Fibroblast of skin of scalp (primary cell): Measurements from ENCODE around the gene FAM171A1.

Source experiments
- DNase-seq: peaks from one replicate; pipeline ENCODE4 v3.0.0-alpha.2; 2013

Gene FAM171A1

DNA sequence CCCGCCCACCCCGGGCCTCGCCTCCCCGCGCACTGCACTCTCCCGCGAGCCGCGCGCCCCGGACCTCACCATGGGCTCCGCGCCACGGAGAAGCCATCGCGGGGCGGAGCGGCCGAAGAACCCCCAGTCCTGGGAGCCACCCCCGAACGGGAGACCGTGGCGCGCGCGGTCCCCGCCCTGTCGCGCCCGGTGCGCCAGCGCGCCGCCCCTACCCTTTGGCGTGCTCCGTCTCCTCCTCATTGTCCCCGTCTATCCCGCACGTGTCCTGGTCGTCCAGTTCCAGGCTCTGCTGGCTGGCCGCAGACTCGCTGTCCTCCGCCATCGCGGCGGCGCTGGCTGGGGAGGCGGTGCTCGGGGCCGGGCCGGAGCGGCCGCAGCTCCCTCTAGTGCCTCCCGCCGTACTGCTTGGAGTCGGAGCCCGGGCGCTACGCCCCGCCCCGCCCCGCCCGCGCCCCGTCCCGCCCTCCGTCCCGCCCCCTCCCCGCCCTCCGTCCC lies 202.8 kb downstream of the FAM171A1 start, which contains the start of gene NMT2:
TSS of gene NMT2 (minus strand) at position 403 of the 495 bp plus-strand sequence. CDS start at position 322, 81 bp downstream.
- DNase-seq = no peak

DNA sequence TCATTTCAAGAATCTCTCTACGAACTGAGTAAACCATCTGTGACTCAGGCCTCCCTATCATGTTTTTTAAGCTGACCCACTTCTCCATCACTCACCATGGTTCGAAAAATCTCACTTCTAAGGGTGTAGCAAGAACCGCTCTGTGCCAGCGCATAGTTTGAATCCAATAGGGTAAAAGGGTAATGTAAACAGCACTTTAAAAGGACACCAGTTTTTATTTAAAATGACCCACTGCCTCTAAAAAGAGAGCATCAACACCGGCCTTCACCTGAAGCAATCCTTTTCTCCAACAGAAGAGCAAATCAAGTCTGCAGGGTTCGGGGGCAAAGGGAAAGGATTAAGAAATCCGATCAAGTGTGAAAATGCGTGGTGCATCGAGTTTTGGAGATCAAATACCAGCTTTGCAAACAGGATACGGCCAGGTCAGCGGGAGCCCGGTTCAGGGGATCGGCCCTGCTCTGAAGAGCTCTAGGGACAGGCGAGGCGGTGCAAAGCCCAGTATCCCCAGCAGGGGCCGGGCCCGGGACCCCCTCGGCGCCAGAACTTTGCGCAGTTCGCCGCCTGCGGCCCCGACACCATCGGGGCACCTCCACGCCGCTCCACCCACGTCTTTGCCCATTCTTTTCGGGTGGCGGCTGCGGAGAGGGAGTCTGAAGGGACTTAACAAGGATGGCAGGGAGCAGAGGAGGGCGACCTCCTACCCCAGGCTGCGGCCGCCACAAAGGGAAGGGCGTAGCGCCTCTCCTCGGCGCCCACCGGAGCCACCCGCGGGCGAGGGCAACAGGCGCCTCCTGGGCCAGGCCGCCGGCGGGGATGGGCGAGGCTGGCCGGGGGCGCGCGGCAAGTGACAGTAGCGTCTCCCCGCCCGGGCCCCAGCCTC lies 203.4 kb downstream of the FAM171A1 start:
- DNase-seq = peak; percentile 43

DNA sequence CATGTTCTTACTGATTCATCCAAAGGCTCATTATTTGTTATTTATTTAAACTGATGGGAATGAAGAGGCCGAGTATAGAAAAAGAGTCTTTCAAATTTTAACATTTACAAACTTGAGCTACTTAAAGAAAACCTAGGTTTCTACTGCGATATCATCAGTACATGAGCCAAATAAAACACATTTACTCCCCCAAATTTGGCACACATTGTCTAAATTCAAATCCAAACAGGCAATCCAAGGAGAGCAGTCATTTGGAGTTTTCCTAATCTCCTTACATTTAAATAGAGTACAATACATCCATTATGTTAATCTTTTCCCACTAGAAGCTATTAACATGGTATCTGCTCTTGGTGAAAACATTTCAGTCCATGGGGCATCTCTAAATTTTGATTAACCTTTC lies 204.8 kb downstream of the FAM171A1 start:
- DNase-seq = no peak

DNA sequence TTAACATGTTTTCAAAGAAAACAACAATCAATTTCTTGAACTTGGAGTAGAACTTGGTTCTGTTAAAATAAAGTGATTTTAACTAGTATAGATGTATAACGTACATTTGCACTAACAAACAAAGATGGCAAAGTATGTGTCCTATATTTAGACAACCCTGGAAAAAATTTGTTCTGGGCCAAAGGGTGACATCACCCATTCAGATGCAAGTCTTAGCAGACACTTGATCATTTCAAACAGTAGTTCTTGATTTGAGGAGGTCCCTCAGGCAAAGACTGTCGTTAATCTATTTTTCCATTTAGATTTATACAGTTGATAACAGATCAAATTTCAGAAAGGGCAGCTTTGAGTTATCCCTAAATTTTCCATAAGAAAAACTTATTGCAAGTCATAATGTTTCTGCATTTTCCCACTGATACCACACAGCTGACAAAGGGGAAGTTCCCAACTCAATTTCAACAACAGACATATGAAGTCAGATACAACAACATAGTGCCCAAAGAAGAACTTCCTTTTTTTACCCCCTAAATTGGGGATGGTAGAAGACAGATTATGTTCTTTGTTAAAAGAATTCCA lies 207.7 kb downstream of the FAM171A1 start:
- DNase-seq = no peak
